H9 (cell line): ENCODE results near the gene NOLC1. TPM values are rescaled to one million over a fixed set of nuclear protein-coding genes. Genes with fewer than 3 reads are reported as not detected.

Source experiments
- DNase-seq: peaks from one replicate; pipeline ENCODE4 v3.0.0-alpha.2; 2017
- H2AFZ ChIP-seq: one replicate; pipeline ENCODE4 v1.6.1; 2013; ENCODE audit warnings: mild to moderate bottlenecking, low read length, control low read depth, moderate library complexity
- H2AK5ac ChIP-seq: 2 replicates; pipeline ENCODE4 v1.6.1; 2013; ENCODE audit warnings: low read length, control low read depth, mixed read lengths; ENCODE audit not compliant: insufficient read length
- H2BK120ac ChIP-seq: one replicate; pipeline ENCODE4 v1.6.1; 2013; ENCODE audit warnings: low read depth, mild to moderate bottlenecking, low read length, control low read depth, inconsistent platforms; ENCODE audit not compliant: poor library complexity, severe bottlenecking
- H2BK12ac ChIP-seq: 2 replicates; pipeline ENCODE4 v1.6.1; 2013; ENCODE audit warnings: low read length, control low read depth, mixed read lengths, low read depth; ENCODE audit not compliant: insufficient read length
- H2BK15ac ChIP-seq: 2 replicates; pipeline ENCODE4 v1.6.1; 2013; ENCODE audit warnings: low read depth, low read length, control low read depth
- H2BK20ac ChIP-seq: one replicate; pipeline ENCODE4 v1.6.1; 2013; ENCODE audit warnings: low read depth, mild to moderate bottlenecking, low read length, control low read depth, inconsistent platforms; ENCODE audit not compliant: poor library complexity, severe bottlenecking
- H2BK5ac ChIP-seq: 2 replicates; pipeline ENCODE4 v1.6.1; 2013; ENCODE audit warnings: low read length, control low read depth, mixed read lengths; ENCODE audit not compliant: insufficient read length
- H3K14ac ChIP-seq: 2 replicates; pipeline ENCODE4 v1.6.1; 2013; ENCODE audit warnings: low read length, control low read depth; ENCODE audit not compliant: insufficient read depth
- H3K18ac ChIP-seq: 2 replicates; pipeline ENCODE4 v1.6.1; 2013; ENCODE audit warnings: low read depth, mild to moderate bottlenecking, mixed read lengths, low read length, control low read depth; ENCODE audit not compliant: insufficient read length
- H3K23ac ChIP-seq: 2 replicates; pipeline ENCODE4 v1.6.1; 2013; ENCODE audit warnings: low read length, control low read depth, mixed read lengths, low read depth; ENCODE audit not compliant: insufficient read length
- H3K23me2 ChIP-seq: 2 replicates; pipeline ENCODE4 v1.6.1; 2013; ENCODE audit warnings: low read depth, mild to moderate bottlenecking, mixed read lengths, low read length, control low read depth; ENCODE audit not compliant: insufficient read length, poor library complexity, severe bottlenecking
- H3K27ac ChIP-seq: 2 replicates; pipeline ENCODE4 v1.5.1; 2013; ENCODE audit warnings: low read length, control low read depth, mixed read lengths, low read depth; ENCODE audit not compliant: insufficient read length
- H3K27me3 ChIP-seq: 2 replicates; pipeline ENCODE4 v1.6.1; 2013; ENCODE audit warnings: low read length, control low read depth, inconsistent platforms; ENCODE audit not compliant: insufficient read depth
- H3K4ac ChIP-seq: 2 replicates; pipeline ENCODE4 v1.6.1; 2013; ENCODE audit warnings: low read depth, mild to moderate bottlenecking, control low read depth, inconsistent platforms, low read length, moderate library complexity
- H3K4me1 ChIP-seq: 2 replicates; pipeline ENCODE4 v1.6.1; 2013; ENCODE audit warnings: low read length, control low read depth, inconsistent platforms; ENCODE audit not compliant: insufficient read depth
- H3K4me2 ChIP-seq: 2 replicates; pipeline ENCODE4 v1.6.1; 2013; ENCODE audit warnings: low read length, control low read depth, mixed read lengths; ENCODE audit not compliant: insufficient read length, insufficient read depth
- H3K56ac ChIP-seq: 2 replicates; pipeline ENCODE4 v1.6.1; 2013; ENCODE audit warnings: low read depth, mild to moderate bottlenecking, mixed read lengths, low read length, control low read depth; ENCODE audit not compliant: insufficient read length
- H3K79me1 ChIP-seq: 2 replicates; pipeline ENCODE4 v1.6.1; 2013; ENCODE audit warnings: low read depth, mild to moderate bottlenecking, moderate library complexity, low read length, control low read depth, inconsistent platforms; ENCODE audit not compliant: insufficient read depth, poor library complexity, severe bottlenecking
- H3K79me2 ChIP-seq: 2 replicates; pipeline ENCODE4 v1.6.1; 2013; ENCODE audit warnings: low read length, control low read depth, inconsistent platforms; ENCODE audit not compliant: insufficient read depth
- H3K9ac ChIP-seq: 2 replicates; pipeline ENCODE4 v1.6.1; 2013; ENCODE audit warnings: low read length, control low read depth, mixed read lengths; ENCODE audit not compliant: insufficient read length; ENCODE audit errors: extremely low read depth
- H3K9me3 ChIP-seq: one replicate; pipeline ENCODE4 v1.6.1; 2013; ENCODE audit warnings: low read depth, low read length, inconsistent platforms; ENCODE audit not compliant: control insufficient read depth
- H3T11ph ChIP-seq: one replicate; pipeline ENCODE4 v1.6.1; 2013; ENCODE audit warnings: mild to moderate bottlenecking, low read length, control low read depth, inconsistent platforms
- H4K20me1 ChIP-seq: one replicate; pipeline ENCODE4 v1.6.1; 2013; ENCODE audit not compliant: control insufficient read depth, insufficient read length, insufficient read depth
- H4K5ac ChIP-seq: 2 replicates; pipeline ENCODE4 v1.6.1; 2013; ENCODE audit warnings: low read depth, mild to moderate bottlenecking, mixed read lengths, low read length, control low read depth; ENCODE audit not compliant: insufficient read length
- H4K8ac ChIP-seq: replicated peaks from 2 replicates; pipeline ENCODE4 v1.6.1; 2013; ENCODE audit warnings: low read length, control low read depth, mixed read lengths, low read depth; ENCODE audit not compliant: insufficient read length
- H4K91ac ChIP-seq: 2 replicates; pipeline ENCODE4 v1.6.1; 2013; ENCODE audit warnings: low read depth, mild to moderate bottlenecking, moderate library complexity, mixed read lengths, low read length, control low read depth; ENCODE audit not compliant: insufficient read length
- H3K27ac Mint-ChIP-seq, 3 experiments: 2 replicates in 2 of 3; 3 replicates in 1 of 3; pipeline ENCODE4 v1.8.0; 2020 to 2021; ENCODE audit warnings: mixed read lengths in 3 of 3, mild to moderate bottlenecking in 1 of 3, moderate library complexity in 1 of 3
- H3K27me3 Mint-ChIP-seq: 2 replicates; pipeline ENCODE4 v1.8.0; 2021; ENCODE audit warnings: low read depth, mild to moderate bottlenecking, moderate library complexity, mixed read lengths
- H3K36me3 Mint-ChIP-seq, 3 experiments: 2 replicates in 2 of 3; 3 replicates in 1 of 3; pipeline ENCODE4 v1.8.0; 2020 to 2021; ENCODE audit warnings: low read depth in 3 of 3, mixed read lengths in 3 of 3; ENCODE audit not compliant: insufficient read depth in 1 of 3
- H3K4me1 Mint-ChIP-seq, 2 experiments: 2 replicates each; pipeline ENCODE4 v1.8.0; 2020; ENCODE audit warnings: mixed read lengths in 2 of 2
- H3K4me3 Mint-ChIP-seq, 2 experiments: 2 replicates in 1 of 2; 3 replicates in 1 of 2; pipeline ENCODE4 v1.8.0; 2020 to 2021; ENCODE audit warnings: mild to moderate bottlenecking in 2 of 2, mixed read lengths in 2 of 2, moderate library complexity in 1 of 2
- H3K9me3 Mint-ChIP-seq, 2 experiments: 2 replicates in 1 of 2; 3 replicates in 1 of 2; pipeline ENCODE4 v1.8.0; 2020; ENCODE audit warnings: mild to moderate bottlenecking in 2 of 2, mixed read lengths in 2 of 2, moderate library complexity in 1 of 2
- CTCF ChIP-seq: fragments of 200-600 bp; sonication (generic); conservative IDR thresholded peaks from 3 replicates; pipeline ENCODE4 v1.8.0; 2021; ENCODE audit warnings: antibody characterized with exemption, mild to moderate bottlenecking
- WGBS: extraction: QIAGEN DNeasy Blood & Tissue Kit; methylation state at CpG from one replicate; pipeline ENCODE4 v1.1.7; 2013; ENCODE audit warnings: missing lambda C conversion rate, low lambda C conversion rate, mixed read lengths; ENCODE audit not compliant: insufficient read length; ENCODE audit errors: extremely low coverage; 5-methylcytosine and 5-hydroxymethylcytosine counted together
- total RNA-seq: library from RNA; stranded (reverse); gene quantifications from 2 replicates; pipeline ENCODE4 v1.2.1, GENCODE V29; 2021

Gene NOLC1
- total RNA-seq, 1 experiment from 2014 or later = 171 TPM

- Histone ChIP-seq H3K14ac (no peak overlapping the region), H3K27me3 (no peaks in the 10 kb centered on the region), H3K27ac (no peak overlapping the region), H3K18ac (no peak overlapping the region), H3K4me2 (no peak overlapping the region), H3K23me2 (no peaks in the 10 kb centered on the region), H2BK120ac (no peak overlapping the region), H2BK5ac (no peak overlapping the region), H3K9me3 (peaks cover 8% of the 10 kb centered on the region), H2BK15ac (no peak overlapping the region), H3K9ac (no peak overlapping the region), H3K4ac (no peak overlapping the region), H2AFZ (no peak overlapping the region), H4K8ac (no peak overlapping the region), H3K79me2 (no peaks in the 10 kb centered on the region), H3T11ph (no peak overlapping the region), H2BK12ac (no peak overlapping the region), H4K91ac (no peak overlapping the region), H4K5ac (no peak overlapping the region), H2BK20ac (no peak overlapping the region), H3K56ac (no peak overlapping the region), H3K79me1 (no peaks in the 10 kb centered on the region), H2AK5ac (no peak overlapping the region), H4K20me1 (no peaks in the 10 kb centered on the region), H3K4me1 (no peaks in the 10 kb centered on the region), H3K23ac (no peak overlapping the region)
- peaks cover 0 to 11% (median 6%) of the 10 kb centered on the region in 3 experiments; a peak in 4 of 7 replicates for H3K36me3 Mint-ChIP-seq
- peaks cover 23% of the 10 kb centered on the region for H3K27me3 Mint-ChIP-seq
- DNase-seq = no peak
- no peaks in the 10 kb centered on the region for H3K4me1 Mint-ChIP-seq
- WGBS = no CpG with 5 or more reads among the region's 2 CpGs
- H3K4me3 Mint-ChIP-seq = no peak overlapping the region; a peak in 1 of 5 replicates
- no peak for TF ChIP-seq CTCF
- H3K9me3 Mint-ChIP-seq = peaks cover 34 to 53% of the 10 kb centered on the region in 2 experiments
- no peak overlapping the region for H3K27ac Mint-ChIP-seq
Measured at GRCh38 chr10:102185272-102185671, 33.1 kb downstream of the NOLC1 start.
